ENCODE results near the gene CR2.

DNA sequence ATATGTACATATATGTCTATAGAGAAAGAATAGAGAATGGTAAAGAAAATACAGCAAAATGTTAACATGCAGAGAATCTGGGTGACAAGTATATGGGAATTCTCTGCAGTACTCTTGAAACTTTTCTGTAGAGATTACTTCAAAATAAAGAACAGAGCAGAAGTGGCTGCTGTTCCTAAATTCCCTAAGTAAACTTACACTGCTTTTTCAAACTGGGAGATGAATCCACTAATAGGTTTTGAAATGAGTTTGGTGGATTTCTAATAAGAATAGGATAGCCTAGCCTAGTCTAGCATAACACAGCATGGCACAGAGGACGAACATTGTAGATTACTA lies 450 bp upstream of the CR2 start:
- TF ChIP-seq, protein P1, sequence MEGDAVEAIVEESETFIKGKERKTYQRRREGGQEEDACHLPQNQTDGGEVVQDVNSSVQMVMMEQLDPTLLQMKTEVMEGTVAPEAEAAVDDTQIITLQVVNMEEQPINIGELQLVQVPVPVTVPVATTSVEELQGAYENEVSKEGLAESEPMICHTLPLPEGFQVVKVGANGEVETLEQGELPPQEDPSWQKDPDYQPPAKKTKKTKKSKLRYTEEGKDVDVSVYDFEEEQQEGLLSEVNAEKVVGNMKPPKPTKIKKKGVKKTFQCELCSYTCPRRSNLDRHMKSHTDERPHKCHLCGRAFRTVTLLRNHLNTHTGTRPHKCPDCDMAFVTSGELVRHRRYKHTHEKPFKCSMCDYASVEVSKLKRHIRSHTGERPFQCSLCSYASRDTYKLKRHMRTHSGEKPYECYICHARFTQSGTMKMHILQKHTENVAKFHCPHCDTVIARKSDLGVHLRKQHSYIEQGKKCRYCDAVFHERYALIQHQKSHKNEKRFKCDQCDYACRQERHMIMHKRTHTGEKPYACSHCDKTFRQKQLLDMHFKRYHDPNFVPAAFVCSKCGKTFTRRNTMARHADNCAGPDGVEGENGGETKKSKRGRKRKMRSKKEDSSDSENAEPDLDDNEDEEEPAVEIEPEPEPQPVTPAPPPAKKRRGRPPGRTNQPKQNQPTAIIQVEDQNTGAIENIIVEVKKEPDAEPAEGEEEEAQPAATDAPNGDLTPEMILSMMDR (IDR thresholded peaks at IDR 0.05) = no peak
- TF ChIP-seq POLR2A (IDR thresholded peaks at IDR 0.05) = no peak
- TF ChIP-seq POLR2AphosphoS5 (IDR thresholded peaks at IDR 0.05) = no peak

Measured in transverse colon (tissue), 4 donors.